GM18502 (cell line): ENCODE results near the gene EIF3K.
"Not testable (repeated sequence)": the region's sequence is repeated elsewhere in the genome, so short reads cannot be mapped to it uniquely, and the experiment has no call there.

Experiments
- ATAC-seq: cut with Tn5 transposase; IDR thresholded peaks from one replicate; pipeline ENCODE4 v1.9.1; 2021; ENCODE audit warnings: mild to moderate bottlenecking; ENCODE audit not compliant: unreplicated experiment, poor library complexity

EIF3K gene

DNA sequence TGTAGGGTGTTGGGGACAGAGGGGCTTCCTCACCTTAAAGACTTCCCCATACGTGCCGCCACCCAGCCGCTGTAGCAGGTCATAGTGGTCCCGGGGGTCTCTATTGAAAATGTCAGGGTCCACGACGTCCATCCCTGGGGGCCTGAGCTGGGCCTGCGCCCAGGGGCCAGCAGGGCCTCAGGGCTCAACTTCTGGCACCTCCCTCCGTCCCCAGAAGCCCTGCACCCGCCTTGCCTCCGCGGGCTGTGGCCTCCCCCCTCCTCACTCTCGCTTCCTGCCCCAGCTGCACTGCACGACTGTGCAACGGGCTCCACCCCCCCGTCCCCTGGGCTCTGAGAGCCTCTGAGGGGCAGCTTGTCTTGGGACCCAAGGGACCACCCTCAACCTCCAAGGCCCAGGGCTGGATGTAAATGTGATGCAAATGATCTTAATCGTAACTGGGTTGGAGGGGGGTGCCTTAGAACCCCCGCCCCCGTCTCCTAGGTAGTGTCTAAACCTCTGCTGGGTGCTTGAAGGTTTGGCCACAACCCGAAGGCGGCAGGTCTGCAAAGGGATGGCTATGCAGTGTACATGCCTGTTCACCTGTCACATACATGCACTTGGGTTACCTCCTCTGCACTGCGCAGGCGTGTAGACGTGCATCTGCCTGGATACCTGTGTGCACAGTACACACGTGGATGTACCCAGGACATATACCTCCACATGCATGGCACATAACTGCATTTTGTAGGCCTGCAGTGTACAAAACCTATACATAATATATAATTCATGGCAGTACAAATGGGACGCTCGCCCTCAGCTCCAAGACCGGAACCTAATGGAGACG lies 1.0 kb upstream of the EIF3K start, which contains the start of gene MAP4K1:
Gene MAP4K1 (minus strand): TSS at position 190 of the 826 bp plus-strand sequence. CDS start 58 bp downstream, at position 132.
- peak; percentile 54 for ATAC-seq

DNA sequence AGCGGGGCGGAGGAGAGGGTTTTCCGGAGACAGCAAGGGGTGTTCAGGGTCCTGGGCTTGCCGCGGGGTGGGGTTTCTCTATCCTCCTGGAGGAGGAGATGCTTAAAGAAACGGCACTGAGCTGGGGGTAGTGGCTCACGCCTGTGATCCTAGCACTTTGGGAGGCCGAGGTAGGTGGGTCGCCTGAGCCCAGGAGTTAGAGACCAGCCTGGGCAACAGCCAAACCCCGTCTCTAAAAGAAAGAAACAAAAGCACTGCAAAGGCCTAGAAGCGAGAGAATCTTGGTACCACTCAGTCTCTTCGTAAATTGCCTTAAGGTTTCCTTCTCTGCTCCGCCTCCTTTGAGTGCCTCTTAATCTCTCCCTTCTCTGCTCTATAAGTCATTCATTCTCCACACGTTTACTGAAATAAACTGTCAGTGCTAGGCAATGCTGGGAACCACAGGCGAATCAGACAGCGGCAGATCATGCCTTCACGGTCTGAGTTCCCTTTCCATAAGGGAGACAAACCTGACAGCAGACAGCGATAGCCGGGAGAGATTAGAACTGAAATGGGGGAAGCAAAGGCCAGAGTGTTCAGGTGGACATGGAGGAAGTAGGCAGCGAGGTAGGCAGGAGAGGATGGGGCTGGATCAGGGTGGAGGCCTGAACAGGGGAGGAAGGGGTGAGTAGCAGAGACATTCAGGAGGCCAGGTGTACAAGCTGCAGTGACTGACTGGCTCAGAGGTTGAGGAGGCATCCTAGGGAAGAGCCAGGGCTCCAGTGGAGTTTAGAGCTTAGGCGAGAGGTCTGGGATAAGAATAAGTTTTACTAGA lies 580 bp downstream of the EIF3K start:
- ATAC-seq: no peak

DNA sequence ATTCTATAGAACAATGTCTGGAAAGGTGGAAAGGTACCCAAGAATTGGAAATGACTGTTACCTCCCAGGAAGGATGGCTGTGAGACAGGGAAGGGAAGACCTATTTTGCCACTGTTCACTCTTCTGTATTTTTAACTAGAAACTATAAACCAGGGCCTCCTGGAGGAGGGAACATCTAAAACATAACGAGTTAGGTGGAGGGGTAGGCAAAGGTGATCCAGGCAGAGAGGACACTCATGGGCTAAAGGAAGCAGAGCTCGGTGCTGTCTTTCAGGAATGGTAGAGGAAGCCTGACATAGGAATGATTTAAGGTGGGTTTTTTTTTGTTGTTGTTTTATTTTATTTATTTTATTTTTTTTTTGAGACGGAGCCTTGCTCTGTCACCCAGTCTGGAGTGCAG lies 5.8 kb downstream of the EIF3K start:
- no peak for ATAC-seq

DNA sequence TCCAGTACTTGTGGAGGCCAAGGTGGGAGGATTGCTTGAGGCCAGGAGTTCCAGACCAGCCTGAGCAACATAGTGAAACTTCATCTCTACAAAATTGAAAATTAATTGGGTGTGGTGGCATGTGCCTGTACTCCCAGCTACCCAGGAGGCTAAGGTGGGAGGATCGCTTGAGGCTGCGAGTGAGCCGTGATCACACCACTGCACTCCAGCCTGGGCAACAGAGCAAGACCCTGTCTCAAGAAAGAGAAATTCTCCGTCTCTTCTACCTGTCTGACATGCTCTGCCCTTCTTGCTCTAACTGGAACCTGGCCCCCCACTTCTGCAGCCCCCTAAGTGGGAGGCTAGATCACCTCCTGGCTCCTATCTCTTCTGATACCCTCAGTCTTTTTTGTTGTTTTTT lies 7.4 kb downstream of the EIF3K start:
- no peak for ATAC-seq

DNA sequence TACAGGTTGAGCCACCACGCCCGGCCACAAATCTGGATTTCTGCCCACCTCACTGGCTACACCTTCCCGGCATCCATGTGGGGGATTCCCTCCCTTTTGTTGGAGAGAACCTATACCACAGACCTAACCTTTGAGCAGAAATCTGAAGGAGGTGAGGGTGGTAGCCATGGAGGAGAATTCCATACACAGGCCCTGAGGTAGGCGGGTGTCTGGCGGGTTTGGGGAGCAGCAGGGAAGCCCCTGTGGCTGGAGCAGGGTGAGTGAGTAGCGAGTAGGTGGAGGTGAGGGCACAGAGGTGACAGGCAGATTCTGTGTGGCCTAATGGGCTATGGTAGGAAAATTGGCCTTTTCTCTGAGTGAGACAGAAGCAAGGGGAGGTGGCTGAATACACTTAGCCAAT lies 10.6 kb downstream of the EIF3K start:
- no peak for ATAC-seq

DNA sequence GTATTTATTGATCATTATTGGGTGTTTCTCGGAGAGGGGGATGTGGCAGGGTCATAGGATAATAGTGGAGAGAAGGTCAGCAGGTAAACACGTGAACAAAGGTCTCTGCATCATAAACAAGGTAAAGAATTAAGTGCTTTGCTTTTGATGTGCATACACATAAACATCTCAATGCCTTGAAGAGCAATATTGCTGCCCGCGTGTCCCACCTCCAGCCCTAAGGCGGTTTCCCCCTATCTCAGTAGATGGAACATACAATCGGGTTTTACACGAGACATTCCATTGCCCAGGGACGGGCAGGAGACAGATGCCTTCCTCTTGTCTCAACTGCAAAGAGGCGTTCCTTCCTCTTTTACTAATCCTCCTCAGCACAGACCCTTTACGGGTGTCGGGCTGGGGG lies 12.3 kb downstream of the EIF3K start:
- ATAC-seq: not testable (repeated sequence)

DNA sequence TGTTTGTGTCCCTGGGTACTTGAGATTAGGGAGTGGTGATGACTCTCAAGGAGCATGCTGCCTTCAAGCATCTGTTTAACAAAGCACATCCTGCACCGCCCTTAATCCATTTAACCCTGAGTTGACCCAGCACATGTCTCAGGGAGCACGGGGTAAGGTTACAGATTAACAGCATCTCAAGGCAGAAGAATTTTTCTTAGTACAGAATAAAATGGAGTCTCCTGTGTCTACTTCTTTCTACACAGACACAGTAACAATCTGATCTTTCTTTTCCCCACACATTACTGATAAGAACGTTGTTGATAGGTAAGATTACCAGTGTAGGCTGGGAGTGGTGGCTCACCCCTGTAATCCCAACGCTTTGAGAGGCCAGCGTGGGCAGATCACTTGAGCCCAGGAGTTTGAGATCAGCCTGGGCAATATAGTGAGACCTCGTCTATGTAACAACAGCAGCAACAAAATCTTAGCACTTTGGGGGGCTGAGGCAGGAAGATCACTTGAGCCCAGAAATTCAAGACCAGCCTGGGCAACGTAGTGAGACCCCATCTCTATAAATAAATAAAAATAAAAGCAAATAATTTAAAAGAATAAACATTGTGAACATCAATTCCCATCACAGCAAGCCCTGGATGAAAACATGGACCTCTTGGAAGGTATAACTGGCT lies 13.0 kb downstream of the EIF3K start:
- ATAC-seq: not testable (repeated sequence)

DNA sequence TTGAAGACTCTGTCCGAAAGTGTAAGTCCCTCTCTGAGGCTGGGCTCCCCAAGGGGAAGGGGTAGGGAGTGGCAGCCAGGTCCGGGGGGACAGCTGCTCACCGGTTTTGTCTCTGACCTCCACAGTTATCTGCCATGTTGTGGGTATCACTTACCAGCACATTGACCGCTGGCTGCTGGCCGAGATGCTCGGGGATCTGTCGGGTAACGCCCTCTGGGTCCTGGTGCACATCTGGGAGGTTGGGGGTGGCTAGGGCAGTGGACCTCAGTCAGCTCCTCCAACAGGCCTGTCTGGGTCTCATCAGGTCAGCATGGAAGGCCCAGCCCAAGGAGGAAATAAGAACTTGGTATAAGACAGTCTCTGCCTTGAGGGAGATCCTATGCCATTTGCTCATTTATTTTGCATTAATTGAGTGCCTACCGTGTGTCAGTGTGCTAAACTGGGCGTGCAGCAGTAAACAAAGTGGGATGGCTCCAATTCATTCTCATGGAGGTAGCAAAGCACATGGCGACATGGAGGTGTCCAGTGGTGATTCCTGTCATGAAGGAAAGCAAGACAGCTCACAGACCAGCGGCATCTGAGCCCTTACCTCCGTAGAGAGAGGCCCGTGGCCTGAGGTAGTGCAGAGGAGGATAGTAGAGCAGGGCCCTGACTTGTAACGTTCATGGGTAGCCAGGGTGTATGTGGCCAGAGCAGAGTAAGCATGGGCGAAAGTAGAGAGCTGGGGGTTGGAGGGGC lies 13.7 kb downstream of the EIF3K start:
- ATAC-seq: no peak

DNA sequence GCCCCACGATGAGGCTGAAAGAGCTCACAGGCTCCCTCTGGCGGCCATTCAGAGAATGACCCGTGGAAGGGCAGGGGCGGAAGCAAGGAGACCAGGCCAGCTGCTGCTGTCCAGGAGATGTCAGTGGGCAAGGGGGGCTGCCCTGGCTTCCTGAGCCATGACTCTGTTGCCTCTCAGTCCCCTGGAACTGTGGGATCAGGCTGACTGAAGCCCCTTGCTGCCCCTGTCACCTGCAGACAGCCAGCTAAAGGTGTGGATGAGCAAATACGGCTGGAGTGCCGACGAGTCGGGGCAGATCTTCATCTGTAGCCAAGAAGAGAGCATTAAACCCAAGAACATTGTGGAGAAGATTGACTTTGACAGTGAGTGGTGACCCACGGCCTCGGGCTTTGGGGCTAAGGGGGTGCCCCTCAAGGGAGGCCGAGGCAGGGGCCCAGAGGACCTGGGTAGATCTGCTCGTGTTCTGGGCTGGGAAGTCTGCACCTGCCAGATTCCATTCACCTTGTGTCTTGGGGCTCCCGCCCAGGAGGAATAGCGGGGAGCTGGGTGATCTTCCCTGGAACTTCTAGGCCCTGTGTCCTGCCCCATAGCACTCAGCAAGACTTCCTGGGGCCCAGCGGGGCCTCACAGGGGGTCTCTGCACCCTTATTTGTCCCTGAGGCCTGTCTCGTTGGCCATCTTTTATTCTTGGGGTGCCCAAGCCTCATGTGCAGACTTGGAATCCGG lies 15.9 kb downstream of the EIF3K start:
- no peak for ATAC-seq

DNA sequence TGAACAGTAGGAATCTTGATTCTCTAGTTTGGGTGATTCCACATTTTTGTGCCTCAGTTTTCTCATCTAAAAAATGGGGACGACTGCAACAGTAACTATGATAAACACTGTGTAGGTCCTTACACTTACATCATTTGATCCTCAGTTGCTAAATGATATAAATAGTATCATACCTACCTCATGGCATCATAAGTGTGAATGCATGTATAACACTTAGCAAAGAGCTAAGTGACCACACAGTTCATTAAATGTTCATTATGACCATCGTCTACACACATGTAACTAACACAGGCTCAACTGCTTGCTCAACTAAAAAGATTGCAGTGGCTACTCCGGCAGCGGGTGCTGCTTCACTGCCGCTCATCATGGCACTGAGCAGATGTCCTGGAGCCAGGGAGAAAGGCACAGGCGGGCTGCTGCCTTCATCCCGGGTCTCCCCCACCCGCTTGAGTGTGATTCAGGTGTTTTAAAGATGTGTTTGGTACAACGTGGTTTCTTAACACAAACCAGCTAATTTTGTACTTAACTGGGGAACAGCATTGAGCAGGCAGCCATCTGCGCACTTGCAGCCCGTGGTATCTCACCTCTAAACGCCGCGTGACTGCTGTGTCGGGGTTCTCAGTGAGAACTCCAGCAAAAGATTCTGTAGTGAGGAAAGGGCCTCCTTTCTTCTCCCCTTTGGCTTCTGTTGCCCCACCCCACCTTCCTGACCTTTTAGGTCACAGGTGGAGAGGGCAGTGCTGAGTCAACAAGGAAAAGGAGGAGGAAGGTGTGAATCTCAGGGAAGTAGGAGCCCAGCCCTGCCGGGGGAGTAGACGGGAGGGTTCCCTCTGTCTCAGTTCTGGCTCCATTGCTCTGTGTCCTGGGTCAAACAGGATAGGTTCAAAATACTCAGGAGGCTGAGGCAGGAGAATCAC lies 16.8 kb downstream of the EIF3K start:
- no peak for ATAC-seq

DNA sequence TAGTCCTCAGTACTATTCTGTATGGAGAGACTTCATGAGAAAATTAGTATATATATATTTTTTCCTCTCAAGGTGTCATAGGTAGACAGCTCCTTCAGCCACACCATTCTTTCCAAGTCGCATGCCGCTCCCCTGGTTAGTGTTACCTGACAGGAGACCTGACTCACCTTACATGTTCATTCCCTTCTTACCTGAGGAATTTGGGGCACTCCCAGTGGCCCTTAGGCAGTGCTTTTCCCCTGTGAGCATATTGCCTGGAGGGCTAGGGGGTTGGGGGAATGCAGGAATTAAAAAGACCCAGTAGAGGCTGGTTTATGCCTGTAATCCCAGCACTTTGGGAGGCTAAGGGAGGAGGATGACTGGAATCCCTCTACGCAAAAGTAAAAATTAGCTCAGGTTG lies 19.5 kb downstream of the EIF3K start:
- ATAC-seq: no peak

DNA sequence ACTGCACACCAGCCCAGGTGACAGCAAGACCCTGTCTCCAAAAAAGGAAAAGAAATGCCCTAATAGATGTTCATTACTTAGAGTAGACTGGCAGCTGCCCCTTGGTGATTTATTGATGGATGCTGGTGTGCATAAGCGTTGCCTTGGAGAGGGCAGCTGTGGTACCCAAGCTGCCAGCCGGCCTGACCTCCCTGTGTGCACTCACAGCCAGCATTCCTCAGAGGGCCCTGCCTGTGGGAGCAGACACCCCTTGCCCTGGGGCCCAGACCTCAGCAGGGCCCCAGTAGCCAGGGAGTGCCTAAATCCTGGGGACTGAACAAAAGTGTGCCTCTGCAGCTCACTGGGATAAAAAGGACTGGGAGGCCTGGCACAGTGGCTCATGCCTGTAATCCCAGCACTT lies 20.7 kb downstream of the EIF3K start:
- ATAC-seq: no peak

DNA sequence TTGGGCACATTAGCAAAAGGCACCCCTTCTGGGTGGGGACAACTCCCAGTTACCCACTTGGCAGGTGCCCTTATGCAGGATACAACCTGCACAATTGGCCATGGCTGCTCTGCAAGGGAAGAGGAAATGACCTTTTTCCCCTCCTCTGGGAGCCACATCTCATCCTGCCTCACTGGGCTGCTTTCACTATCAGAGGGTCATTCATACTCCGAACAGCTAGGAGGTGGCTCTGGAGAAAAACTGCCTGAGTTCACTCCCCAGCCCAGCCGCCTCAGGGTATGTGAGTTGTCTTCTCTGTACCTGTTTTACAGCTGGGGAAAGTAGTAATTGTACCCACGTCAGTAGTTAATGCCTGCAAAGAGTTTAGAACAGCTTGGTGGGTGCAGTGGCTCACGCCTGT lies 21.4 kb downstream of the EIF3K start:
- no peak for ATAC-seq

DNA sequence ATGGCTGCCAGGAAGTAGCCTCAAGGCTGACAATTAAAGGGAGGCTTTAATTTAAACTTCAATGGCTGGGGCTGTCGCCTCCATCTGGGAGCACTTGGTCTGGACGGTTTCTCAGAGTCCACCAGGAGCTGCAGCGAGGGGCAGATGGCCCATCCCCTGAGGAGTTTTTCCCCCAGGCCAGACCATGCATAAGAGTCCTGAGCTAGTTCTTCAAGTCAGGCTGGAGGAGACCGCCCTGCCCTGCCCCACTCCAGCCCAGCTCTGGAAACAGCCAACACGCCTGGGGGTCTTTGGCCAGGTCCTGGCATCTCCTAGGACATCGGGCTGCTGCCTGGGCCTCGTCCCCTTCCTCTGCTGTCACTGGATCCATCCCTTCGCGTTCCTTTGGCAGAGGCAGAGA lies 23.2 kb downstream of the EIF3K start:
- no peak for ATAC-seq

DNA sequence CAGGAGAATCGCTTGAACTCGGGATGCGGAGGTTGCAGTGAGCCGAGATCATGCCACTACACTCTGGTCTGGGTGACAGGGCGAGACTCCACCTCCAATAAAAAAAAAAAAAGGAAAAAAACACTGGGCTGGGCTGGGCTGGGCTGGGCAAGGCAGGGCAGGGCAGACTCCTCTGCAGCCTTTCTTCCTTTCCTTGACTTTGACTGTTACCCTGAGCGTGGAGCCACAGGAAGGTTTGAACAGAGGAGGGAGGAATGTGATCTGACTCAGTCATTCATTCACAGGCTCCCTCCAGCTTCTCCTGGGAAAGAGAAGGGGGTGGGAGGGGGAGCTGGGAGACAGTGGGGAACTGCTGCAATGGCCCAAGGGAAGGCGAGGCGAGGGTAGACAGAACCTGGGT lies 25.7 kb downstream of the EIF3K start:
- ATAC-seq: no peak

DNA sequence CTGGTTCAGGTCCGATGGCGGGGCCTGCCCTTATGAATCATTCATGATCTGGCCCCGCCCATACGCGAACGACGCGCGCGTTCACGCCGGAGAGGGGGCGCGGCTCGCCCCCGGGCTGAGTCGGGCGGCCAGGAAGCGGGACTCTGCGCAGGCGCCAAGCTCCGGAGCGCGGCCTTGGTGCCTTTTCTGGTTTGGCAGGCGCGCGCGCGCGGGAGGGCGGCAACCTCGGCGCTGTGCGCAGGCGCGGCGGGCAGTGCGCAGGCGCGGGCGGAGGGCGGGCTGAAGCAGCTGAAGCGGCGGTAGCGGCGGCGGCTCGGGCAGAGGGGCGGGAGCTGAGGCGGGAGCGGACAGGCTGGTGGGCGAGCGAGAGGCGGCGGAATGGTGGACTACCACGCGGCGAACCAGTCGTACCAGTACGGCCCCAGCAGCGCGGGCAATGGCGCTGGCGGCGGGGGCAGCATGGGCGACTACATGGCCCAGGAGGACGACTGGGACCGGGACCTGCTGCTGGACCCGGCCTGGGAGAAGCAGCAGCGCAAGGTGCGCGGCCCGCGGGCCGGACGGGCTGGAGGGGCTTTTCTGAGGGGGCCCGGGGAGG lies 28.5 kb downstream of the EIF3K start, which contains the start of gene ACTN4:
Gene ACTN4 (plus strand): TSS at position 282 of the 598 bp plus-strand sequence. CDS start 97 bp downstream, at position 379.
- peak; percentile 86 for ATAC-seq

DNA sequence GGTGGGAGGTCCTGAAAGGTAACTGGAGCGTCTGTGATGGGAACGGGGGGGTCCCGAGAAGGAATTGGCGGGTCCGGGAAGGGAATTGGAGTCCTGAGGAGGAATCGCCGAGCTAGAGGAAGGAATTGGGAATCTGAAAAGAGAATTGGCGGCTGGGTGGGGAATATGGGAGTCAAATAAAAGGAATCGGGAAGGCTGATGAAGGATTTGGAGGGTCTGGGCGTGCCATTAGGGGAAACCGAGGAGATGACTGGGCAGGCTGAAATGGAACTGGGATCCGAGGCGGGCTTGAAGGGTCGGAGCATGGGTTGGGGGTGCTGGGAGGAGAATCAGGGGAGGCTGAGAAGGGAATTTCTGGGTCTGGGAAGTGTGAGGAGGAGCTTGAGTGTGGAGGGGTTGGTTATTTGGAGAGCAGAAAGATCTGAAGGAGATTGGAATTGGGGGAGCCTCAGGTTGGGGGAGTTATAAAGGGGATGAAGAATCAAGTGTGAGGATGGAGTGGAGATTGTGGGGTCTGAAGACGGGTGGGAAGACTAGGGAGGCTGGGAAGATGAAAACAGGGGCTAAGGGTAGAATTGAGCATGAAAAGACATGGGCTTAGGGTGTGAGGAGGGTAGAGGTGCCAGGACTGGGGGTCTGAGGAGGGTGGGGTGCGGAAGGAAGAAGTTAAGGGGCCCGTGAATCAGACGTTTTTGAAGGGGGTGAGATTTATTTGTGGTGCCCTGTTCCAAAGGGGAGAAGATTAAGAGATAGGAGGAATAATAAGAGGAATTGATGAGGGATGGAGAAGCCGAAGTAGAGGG lies 29.2 kb downstream of the EIF3K start:
- ATAC-seq: no peak
